Bronchial epithelial cell (primary cell): Measurements from ENCODE around the gene MKNK2. TPM values are rescaled to one million over a fixed set of nuclear protein-coding genes. Genes with fewer than 3 reads are reported as not detected.

Experiments used
- DNase-seq: peaks from one replicate; pipeline ENCODE4 v3.0.0-alpha.2; 2010; ENCODE audit warnings: low read depth
- FAIRE-seq: peaks from 2 replicates; lab custom pipeline; 2011; peaks lifted over from hg19 to GRCh38; lab: Jason Lieb, UNC
- H3K27me3 ChIP-seq: 2 replicates; pipeline ENCODE4 v1.5.1; 2011; ENCODE audit warnings: low read length; ENCODE audit not compliant: control insufficient read depth, insufficient read depth
- H3K36me3 ChIP-seq: 2 replicates; pipeline ENCODE4 v1.5.1; 2011; ENCODE audit warnings: low read length; ENCODE audit not compliant: control insufficient read depth, insufficient read depth
- H3K4me3 ChIP-seq: 2 replicates; pipeline ENCODE4 v1.5.1; 2011; ENCODE audit warnings: mild to moderate bottlenecking, low read depth, low read length, control low read depth
- total RNA-seq: library from RNA; depleted of rRNA; stranded (reverse); fragments of >200 nt; gene quantifications from 2 replicates; pipeline ENCODE4 v1.2.1, GENCODE V29; 2014
- TF ChIP-seq, protein P1 (sequence below): IDR thresholded peaks from 2 replicates; pipeline ENCODE4 v1.5.1; 2011; ENCODE audit warnings: mild to moderate bottlenecking, moderate library complexity, low read length, control low read depth, inconsistent platforms; ENCODE audit not compliant: insufficient read depth, severe bottlenecking

Gene MKNK2
- total RNA-seq, 1 donor from 2014 or later: 251 TPM

DNA sequence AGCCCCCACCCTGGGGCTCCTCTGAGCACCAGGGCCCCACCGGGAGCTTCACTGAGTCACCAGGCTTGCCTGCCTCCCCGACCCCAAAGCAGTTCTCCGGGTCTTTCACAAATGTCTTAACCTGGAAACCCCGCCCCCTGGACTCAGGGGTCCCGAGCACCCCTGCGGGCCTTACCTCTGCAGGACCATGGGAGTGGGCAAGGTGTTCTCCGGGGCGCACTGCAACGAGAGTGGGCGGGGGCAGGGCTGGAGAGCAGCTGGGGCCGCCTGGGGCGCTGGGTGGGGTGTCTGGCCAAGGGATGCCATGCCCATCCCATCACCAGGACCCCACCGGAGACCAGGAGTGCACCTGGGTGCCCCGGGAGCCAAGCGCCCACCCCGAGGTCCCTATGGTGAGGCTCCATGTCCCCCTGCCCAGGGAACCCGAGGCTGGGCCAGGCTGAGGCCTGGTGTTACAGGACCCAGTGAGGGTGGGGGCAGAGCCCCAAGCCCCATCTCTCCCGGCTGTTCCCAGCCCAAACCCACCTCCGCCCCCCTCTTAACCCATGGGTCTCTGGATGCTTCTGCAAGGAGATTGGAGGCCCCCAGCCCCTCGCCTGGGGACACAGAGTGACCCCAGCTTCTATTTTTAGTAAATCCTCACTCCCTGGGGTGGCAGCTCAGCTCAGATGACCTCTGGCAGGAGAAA is 10.9 kb downstream of the MKNK2 start:
- FAIRE-seq: no peak
- H3K36me3 ChIP-seq: peaks cover 48% of the 10 kb centered on the region

DNA sequence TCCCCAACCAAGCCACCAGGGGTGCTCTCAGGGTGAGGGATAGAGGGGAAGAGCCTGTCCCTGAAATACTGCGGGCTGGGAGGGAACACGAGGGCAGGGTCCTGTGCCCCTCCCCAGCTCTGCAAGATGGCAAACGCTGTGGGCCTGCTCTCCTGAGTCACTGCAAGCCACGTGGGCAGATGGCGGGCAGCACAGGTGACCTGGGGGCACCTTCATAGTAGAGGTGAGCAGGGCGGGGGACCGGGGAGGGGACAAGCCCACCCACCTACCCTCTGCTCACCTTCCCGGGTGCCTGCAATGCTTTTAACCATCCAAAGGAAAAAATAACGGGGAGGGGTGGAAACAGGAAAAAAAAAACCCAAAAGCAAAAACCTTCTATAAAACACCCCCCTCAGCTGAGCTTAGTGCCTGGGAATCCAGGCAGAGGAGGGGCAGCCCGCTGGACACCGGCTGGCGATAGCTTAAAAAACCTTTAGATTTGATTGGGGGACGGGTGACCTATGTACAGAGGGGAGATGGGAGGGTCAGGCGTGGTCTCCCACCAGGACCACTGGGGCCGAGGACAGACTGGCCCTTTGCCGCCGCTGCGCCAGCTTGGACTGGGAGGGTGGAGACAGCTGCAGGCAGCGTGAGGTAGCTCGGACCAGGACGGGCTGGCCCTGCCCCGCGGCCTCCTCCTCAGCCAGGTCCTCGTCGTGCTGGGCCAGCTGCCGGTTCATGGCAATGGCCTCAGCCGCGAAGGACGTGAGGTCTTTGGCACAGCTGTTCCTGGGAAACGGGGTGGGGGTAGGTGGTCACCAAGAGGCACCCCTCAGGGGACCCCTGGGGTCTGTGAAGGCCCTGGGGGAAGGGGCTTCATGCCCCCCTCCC is 11.7 kb downstream of the MKNK2 start:
- peaks cover 41% of the 10 kb centered on the region for H3K36me3 ChIP-seq
- H3K4me3 ChIP-seq: no peak overlapping the region
- DNase-seq: no peak
- FAIRE-seq: no peak
- TF ChIP-seq, protein P1, sequence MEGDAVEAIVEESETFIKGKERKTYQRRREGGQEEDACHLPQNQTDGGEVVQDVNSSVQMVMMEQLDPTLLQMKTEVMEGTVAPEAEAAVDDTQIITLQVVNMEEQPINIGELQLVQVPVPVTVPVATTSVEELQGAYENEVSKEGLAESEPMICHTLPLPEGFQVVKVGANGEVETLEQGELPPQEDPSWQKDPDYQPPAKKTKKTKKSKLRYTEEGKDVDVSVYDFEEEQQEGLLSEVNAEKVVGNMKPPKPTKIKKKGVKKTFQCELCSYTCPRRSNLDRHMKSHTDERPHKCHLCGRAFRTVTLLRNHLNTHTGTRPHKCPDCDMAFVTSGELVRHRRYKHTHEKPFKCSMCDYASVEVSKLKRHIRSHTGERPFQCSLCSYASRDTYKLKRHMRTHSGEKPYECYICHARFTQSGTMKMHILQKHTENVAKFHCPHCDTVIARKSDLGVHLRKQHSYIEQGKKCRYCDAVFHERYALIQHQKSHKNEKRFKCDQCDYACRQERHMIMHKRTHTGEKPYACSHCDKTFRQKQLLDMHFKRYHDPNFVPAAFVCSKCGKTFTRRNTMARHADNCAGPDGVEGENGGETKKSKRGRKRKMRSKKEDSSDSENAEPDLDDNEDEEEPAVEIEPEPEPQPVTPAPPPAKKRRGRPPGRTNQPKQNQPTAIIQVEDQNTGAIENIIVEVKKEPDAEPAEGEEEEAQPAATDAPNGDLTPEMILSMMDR: no peak
- H3K27me3 ChIP-seq: no peaks in the 10 kb centered on the region

More for the DNA sequence above, 10.9 kb downstream of the MKNK2 start:
- DNase-seq: no peak
- TF ChIP-seq, protein P1: no peak
- no peak overlapping the region for H3K4me3 ChIP-seq
- no peaks in the 10 kb centered on the region for H3K27me3 ChIP-seq

DNA sequence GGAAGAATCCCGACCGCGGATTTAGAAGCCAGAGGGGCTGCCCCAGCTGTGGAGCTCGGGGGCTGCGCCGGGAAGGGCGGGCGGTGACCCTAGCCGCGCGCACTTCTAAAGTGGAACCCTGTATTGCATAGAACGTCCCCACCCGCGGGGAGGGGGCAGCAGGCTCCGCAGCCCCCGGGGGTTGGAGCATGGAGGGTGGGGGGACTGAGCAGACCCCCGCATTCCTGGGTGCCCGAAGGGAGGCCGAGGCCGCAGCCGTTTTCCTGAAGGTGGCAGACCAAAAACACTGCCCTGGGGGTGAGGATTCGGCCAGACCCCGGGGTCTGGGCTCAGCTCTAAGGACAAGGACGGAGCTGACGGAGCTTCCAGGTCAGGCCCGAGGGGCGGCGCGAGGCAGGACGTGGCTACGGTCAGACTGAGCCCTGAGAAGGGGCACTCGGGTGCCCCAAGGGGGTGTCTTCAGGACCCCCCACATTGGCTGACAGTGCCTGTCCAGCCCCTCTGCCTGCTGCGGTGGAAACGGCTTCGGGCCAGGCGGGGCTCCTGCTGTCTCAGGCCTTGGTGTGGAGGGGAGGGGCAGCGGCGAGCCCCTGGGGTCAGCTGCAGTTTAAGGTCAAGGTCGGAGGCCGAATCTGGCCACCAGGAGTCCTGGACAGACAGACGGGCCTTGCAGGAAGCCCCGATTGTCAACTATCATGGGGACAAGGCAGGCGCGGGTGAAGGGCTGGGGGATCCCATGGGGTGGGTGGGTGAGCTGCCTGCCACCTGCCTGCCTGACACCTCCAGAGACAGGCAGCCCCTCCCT is 12.6 kb downstream of the MKNK2 start:
- no peaks in the 10 kb centered on the region for H3K27me3 ChIP-seq
- TF ChIP-seq, protein P1: no peak
- H3K36me3 ChIP-seq: peaks cover 38% of the 10 kb centered on the region
- no peak for DNase-seq
- no peak overlapping the region for H3K4me3 ChIP-seq
- no peak for FAIRE-seq

DNA sequence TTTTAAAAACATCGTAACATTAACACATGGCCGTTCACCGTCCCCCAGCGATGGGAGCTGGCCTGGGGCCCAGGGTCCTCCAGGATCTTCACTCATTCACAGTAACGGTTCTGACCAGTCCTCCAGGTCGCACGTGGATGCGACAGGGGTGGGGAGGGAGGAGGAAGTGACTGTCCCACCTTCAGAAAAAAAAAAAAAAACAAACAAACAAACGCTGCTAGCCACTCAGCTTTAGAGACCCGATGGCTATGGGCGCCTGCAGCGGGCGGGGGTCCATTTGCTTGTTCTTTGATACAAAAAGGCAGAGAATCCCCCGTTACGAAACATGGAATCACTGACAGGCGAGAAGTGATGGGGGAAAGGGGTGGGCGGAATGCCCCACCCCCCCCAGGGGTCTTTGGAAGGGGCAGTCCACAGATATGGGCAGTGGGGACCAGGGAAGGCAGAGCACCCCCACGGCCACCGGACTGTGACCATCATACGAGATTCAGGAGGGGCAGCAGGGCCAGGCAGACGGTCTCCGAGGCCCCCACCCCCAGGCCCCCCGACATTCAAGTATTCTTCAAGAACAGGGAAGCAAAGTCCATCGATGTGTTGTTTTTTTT is 13.3 kb downstream of the MKNK2 start:
- TF ChIP-seq, protein P1: no peak
- peaks cover 31% of the 10 kb centered on the region for H3K36me3 ChIP-seq
- no peak for FAIRE-seq
- no peak for DNase-seq
- no peak overlapping the region for H3K4me3 ChIP-seq
- no peaks in the 10 kb centered on the region for H3K27me3 ChIP-seq

DNA sequence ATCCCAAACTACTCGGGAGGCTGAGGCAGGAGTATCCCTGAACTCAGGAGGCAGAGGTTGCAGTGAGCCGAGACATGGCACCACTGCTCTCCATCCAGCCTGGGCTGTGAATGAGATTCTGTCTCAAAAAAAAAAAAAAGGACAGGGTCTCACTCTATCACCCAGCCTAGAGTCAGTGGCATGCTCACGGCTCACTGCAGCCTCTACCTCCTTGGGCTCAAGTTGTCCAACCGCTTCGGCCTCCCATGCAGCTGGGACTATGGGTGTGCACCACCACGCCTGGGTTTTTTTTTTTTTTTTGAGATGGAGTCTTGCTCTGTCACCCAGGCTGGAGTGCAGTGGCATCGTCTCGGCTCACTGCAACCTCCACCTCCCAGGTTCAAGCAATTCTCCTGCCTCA is 14.6 kb downstream of the MKNK2 start:
- FAIRE-seq: no peak
- Histone ChIP-seq H3K36me3 (peaks cover 20% of the 10 kb centered on the region), H3K27me3 (no peaks in the 10 kb centered on the region), H3K4me3 (no peak overlapping the region)
- TF ChIP-seq, protein P1: no peak
- no peak for DNase-seq
